Breast epithelium (tissue), 3 donors: ENCODE results near the gene TMPRSS5.

Source experiments
- POLR2A ChIP-seq: fragments of 450-650 bp; IDR thresholded peaks from one replicate; pipeline ENCODE4 v1.6.1; 2016; ENCODE audit warnings: antibody characterized with exemption, mild to moderate bottlenecking, moderate library complexity
- POLR2AphosphoS5 ChIP-seq, 3 donors: sonication (generic); formaldehyde crosslinking; IDR thresholded peaks; one replicate each; pipeline ENCODE4 v1.6.1; 2017; ENCODE audit warnings: antibody characterized with exemption in 3 of 3
- TF ChIP-seq, protein P1 (sequence below), 3 donors: fragments of 450-650 bp; IDR thresholded peaks; one replicate each; pipeline ENCODE4 v1.5.1; 2016 to 2017; ENCODE audit warnings: antibody characterized with exemption in 3 of 3, mild to moderate bottlenecking in 3 of 3, moderate library complexity in 3 of 3

GRCh38 chr11:113647856-113648255, 58.3 kb downstream of the TMPRSS5 start:
- TF ChIP-seq, protein P1, sequence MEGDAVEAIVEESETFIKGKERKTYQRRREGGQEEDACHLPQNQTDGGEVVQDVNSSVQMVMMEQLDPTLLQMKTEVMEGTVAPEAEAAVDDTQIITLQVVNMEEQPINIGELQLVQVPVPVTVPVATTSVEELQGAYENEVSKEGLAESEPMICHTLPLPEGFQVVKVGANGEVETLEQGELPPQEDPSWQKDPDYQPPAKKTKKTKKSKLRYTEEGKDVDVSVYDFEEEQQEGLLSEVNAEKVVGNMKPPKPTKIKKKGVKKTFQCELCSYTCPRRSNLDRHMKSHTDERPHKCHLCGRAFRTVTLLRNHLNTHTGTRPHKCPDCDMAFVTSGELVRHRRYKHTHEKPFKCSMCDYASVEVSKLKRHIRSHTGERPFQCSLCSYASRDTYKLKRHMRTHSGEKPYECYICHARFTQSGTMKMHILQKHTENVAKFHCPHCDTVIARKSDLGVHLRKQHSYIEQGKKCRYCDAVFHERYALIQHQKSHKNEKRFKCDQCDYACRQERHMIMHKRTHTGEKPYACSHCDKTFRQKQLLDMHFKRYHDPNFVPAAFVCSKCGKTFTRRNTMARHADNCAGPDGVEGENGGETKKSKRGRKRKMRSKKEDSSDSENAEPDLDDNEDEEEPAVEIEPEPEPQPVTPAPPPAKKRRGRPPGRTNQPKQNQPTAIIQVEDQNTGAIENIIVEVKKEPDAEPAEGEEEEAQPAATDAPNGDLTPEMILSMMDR (IDR thresholded peaks at IDR 0.05) = no peak
- no peak for TF ChIP-seq POLR2A
- no peak for TF ChIP-seq POLR2AphosphoS5 (IDR thresholded peaks at IDR 0.05)
